CD4-positive, alpha-beta T cell treated with Interleukin-15 for 1 hour (primary cell): ENCODE measurements around the gene ATP11C.

ENCODE experiments used
- DNase-seq: peaks from one replicate; pipeline ENCODE4 v3.0.0-alpha.2; 2020

ATP11C gene

GRCh38 chrX:139801397-139801813 is 131.4 kb downstream of the ATP11C start:
- no peak for DNase-seq

- DNase-seq = no peak
Observed at GRCh38 chrX:139798701-139799100, 134.2 kb downstream of the ATP11C start.

DNA sequence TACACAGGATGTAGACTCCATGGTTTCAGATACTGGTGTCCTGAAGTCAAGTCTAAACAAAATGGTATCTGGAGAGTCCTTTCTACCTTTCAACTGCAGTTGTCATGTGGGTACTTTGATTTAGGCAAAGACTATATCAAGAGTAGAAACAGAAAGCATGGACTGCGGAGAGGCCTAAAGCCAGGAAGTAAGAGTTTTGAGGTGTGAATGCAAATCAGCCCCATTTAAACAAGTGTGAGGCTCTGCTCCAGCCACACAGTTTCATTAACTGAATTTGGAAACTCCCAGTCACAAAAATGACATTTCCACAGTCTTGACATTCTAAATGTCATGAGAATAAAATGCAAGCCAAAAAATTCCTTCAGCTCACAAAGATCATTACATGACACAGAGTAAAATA is 137.7 kb downstream of the ATP11C start:
- DNase-seq = no peak

GRCh38 chrX:139787601-139788000 is 145.3 kb downstream of the ATP11C start:
- no peak for DNase-seq

DNA sequence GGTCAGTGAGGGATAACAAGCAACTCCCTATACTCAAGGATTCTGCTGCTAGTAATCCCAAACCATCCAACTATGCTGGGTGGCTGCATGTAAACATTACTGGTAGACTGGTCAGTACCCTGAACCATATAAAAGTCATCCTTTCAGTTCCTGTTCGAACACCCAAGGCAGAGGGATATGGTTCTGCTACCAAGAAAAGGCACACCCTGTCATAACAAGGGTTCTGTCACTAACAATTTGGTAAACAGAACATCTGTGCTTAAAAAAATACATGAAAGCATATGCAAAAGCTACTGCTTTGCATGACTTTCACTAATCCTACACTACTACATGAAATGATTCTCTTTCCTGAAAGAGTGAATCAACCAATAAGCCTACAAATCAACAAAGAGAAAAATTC is 148.0 kb downstream of the ATP11C start:
- DNase-seq = no peak

- DNase-seq = no peak
Observed at GRCh38 chrX:139783959-139784358, 148.9 kb downstream of the ATP11C start.

DNA sequence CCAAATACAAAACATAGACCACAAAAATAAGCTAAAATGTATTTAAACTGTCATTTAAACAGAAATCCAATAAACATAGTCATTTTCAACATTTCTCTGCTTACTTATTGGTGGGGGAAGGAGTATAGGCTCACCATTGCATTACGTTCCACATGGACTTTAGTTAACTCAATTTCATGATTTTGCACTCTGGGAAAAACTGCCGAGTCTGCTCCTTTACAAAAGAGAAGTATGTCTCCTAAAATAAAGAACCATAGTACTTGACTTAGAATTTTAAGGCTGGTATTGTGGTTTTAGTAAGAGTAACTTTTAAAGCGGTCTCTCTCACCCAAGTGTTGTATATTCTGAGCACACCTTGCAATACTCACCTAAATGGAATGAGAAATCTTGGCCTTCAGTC is 149.8 kb downstream of the ATP11C start:
- DNase-seq = no peak

- no peak for DNase-seq
Observed at GRCh38 chrX:139776599-139776998, 156.3 kb downstream of the ATP11C start.

- DNase-seq = no peak
Observed at GRCh38 chrX:139770366-139770765, 162.5 kb downstream of the ATP11C start.

DNA sequence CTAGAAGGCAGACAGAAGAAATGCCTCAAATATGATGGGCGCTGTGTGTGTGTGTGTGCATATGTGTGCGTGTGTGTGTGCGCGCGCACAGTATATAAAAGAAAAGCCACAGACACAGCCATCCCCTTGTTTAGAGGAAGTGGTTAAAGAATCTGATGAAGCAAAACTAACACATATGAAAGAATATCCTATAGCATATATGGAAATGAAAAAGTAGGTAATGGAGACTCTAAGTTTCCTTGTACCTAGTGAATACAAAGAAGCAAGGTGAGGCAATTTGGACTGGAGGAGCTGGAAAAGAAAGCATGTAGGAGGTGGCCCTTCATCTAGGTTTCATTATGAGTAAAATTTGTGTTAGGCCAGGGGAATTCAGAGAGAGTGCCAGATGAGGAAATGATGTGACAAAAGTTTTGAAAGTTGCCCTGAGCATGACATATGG is 166.3 kb downstream of the ATP11C start:
- DNase-seq = peak; percentile 24

DNA sequence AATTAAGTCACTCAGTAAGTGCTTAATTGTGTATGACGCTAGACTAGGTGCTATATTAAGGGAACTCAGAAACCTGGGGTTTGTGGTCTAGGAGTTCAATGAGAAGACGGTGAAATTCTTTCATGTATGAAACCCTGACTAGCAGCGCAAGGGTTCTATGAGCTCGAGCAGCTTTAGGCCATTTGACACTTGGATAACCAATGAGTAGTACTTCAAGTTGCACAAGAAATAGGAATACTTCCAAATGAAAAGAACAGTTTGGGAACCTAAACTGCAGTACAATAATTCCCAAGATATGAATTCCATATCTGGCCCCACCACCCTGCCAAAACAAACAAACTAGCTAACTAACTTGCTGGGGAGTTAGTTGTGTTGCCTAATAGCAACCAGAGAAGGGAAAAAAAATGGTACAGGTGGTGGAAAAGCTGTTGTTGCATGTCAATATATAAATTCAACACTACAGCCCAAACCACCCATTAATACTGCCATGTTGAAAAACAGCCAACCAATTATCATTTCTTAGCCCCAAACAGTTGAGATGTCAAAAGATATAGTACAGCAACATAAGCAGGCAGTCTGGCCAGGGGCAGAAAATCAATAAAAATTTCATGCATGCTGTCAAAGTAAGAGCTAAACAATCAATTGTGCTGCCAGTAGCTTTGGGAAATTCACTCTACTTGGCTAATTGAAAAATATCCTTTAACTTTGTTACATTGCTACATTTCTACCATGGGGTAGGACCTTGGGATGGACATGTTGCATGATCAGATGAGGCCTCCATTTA is 170.3 kb downstream of the ATP11C start:
- DNase-seq = no peak

DNA sequence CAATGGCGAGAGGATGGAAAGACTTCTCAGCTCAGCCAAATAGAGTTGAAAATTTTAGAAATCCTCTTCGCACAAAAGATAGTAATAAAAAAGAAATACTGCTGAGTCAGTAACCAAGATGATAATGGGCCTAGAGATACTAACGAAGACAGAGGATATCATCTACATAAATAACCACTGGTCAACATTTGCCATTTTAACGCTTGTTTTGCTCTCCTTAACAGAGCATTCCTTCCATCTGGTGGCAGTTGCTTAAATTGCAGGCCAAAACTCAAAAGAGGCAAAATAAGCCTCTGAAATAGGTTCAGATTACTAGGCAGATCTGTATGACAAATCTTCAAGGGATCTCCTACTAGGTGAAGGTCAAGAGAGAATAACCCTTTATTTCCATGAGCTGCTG is 173.2 kb downstream of the ATP11C start:
- DNase-seq = no peak

DNA sequence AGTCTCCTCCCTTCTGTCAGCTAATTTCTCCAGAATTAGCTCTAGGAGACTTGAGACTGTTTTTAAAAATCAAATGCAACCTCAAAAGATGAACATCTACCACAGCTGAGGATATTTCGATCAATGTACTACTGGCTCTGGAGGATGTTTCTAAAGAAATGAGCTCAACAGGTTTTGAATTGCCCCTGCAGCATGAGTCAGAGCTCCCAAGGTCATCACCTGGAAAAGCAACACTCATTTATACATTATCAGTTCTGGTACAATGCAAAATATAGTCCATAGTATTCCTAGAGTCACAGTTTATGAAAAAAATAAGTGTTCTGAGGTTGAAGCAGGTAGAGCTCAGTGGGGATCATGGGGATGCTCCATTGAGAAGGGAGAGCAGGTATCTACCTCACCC is 174.0 kb downstream of the ATP11C start:
- DNase-seq = no peak

DNA sequence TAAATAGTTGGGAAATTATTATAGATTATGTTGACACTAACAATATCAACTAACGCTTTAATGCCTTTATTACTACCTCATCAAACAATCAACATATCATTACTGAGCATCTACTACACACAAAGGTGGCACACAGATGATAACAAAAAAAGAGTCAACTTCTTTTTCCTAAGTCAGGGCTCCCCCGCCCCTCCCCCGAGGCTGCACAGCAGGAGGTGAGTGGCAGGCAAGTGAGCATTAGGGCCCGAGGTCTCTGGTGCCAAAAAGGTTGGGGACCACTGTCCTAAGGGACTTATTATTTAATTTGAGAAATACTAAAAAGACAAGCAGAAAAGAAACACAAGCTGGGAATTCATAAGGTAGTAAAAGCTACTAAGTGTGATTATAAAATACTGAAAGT is 174.6 kb downstream of the ATP11C start:
- no peak for DNase-seq

DNA sequence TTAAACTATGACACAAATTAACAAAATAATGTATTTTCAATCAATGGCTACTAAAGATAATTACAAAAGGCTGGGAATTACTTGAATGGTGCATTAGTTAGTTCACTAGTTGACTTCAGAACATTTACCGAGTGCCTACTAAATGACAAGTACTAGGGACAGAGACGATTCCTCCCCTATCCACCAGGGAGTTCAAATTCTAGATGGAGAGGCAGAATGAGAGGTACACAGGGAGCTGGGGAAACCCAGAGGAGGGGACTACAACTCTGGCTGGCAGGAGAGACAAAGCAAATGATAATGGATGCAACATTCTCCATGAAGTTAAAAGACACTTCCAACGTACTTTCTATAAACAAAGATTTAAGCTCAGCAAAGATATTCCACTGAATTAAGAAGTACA is 181.8 kb downstream of the ATP11C start:
- no peak for DNase-seq

DNA sequence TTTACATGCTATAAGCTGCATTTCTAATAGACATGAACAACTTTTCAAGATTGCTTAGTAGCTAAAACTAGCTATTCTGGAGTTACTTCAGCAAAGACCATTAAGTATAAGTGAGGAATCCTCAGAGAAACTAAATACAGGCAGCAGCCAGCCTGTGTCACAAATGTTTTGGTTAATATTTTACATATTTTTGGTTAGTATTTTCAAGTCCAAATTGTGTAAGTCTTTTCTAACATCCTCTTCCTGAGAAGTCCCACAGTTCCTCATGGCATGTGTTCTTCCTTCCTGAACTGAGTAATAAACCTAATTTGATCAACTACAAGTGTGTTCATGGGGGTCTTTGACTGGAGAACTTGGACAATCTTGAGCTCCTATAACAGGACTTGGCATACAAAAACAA is 182.5 kb downstream of the ATP11C start:
- no peak for DNase-seq

- DNase-seq = no peak
Observed at GRCh38 chrX:139739138-139739537, 193.7 kb downstream of the ATP11C start.

DNA sequence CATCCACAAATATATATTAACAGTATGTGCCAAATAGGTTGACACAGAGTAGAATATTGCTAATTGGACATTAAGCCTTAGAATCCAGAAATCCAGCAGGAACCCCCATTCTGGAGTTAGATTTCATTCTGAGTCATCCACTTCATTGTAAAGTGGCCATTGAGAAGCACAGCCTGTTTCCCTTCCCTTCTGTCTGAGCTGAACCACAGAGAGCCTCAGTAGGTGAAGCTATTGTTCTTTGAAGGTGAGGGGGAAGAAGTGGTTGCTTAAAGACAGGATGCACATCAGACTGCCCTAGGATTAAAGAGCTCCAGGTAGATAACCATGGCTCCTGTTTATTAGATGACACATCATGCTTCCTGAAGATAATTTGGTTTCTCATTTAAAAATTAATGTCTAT is 194.3 kb downstream of the ATP11C start:
- DNase-seq = no peak

GRCh38 chrX:139736151-139736550 is 196.7 kb downstream of the ATP11C start:
- no peak for DNase-seq

DNA sequence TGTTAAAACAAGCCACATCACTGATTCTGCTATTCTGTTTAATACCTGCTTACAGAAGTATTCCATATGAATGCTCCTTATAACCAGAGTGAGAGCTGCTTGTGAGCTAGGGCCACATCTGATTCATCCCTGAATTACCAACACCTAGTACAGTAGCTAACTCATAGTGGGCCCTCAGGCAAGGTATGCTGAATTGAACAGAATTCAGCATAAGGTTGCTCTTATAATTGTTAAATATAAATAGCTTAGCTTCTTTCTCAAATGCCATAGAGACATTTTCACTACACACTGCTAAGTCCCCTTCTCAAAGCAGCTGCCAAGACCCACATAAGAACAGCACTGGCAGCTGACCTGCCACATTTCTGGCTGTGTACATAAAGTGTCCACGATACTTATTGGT is 197.9 kb downstream of the ATP11C start:
- no peak for DNase-seq

DNA sequence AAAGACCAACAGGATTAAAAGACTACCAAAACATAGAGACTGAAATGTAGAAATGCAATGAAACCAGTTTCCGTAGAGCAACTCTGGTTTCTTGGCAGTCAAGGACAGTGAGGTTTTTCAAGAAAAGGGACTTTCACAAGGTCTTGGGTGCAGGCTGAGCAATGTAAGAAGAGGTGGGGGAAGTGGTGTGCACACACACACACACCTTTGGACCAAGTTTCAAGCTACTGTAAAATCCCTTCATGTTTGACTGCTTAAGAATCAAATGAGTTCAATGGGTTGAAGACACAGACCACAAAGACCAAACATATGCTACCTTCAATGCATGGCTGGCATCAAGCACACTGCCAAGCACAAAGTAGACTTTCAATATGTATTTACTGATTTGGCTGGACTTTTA is 207.1 kb downstream of the ATP11C start:
- no peak for DNase-seq

DNA sequence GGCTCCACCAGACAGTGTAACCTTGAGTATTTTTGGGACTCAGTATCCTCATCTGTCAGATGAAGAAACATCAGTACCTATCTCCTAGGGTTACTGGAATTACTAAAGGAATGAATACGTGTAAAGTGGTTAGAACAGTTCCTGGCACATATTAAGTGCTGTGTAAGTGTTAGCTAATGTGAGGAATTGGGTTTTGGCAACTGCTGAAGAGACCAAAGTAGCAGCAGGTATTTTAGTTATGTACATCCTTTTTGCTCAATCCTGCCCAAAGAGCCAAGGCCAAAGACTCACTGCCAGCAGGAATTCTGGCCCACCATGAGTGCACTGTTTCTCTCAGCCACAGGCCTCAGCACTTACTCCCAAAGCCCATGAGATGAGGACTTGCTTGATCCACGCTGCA is 208.2 kb downstream of the ATP11C start:
- no peak for DNase-seq

DNA sequence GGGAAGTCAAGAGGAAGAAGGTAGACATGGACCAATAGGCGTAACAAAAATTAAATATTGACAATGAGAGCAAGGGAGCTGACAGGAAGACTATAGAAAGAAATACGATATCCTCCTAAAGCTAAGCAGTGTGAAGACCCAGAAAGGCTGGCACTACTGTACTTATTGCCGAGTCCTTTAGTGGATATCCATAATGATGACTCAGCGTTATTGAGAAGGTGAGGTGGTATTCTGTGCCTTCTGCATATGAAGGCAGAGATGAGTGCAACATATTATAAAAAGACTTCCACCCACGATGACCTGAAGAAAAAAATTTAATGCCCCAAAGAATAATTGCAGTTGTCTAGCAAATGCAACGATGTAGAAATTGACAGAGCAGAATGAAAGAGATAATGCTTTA is 211.9 kb downstream of the ATP11C start:
- DNase-seq = no peak

GRCh38 chrX:139720136-139720535 is 212.7 kb downstream of the ATP11C start:
- DNase-seq = no peak

- DNase-seq = no peak
Observed at GRCh38 chrX:139708067-139708466, 224.8 kb downstream of the ATP11C start, which contains the start of gene MCF2. TSS of gene MCF2 (minus strand) at chrX:139708167. CDS start at chrX:139651744, 56,423 bp downstream.
